K562 (cell line): ENCODE measurements around the gene ECSCR. TPM values are rescaled to one million over a fixed set of nuclear protein-coding genes. Genes with fewer than 3 reads are reported as not detected.

Experiments used
- CEBPB ChIP-seq: fragments of 450-650 bp; IDR thresholded peaks from 2 replicates; pipeline ENCODE4 v1.6.1; 2016; ENCODE audit warnings: missing genetic modification characterization, missing compliant biosample characterization
- CTBP1 ChIP-seq: fragments of 450-650 bp; IDR thresholded peaks from 2 replicates; pipeline ENCODE4 v1.6.1; 2016; ENCODE audit warnings: borderline replicate concordance
- KAT8 ChIP-seq: fragments of 450-650 bp; IDR thresholded peaks from 2 replicates; pipeline ENCODE4 v1.6.1; 2016; ENCODE audit warnings: low read depth, mild to moderate bottlenecking
- MLX ChIP-seq, 2 experiments: fragments of 450-650 bp in 1 of 2; sonication (generic) in 1 of 2; formaldehyde crosslinking; conservative IDR thresholded peaks; 2 replicates each; pipeline versions ENCODE4 v1.4.0 to v1.8.1; 2020 to 2022; ENCODE audit warnings: mild to moderate bottlenecking in 1 of 2, missing genetic modification reagents in 1 of 2
- MXD1 ChIP-seq: fragments of 250-450 bp; sonication (Bioruptor Pico); IDR thresholded peaks from 2 replicates; pipeline ENCODE4 v1.8.0; 2021; ENCODE audit warnings: borderline replicate concordance, mild to moderate bottlenecking, moderate library complexity; ENCODE audit not compliant: poor library complexity, severe bottlenecking
- SRSF3 ChIP-seq: fragments of 200-400 bp; formaldehyde crosslinking; IDR thresholded peaks from 2 replicates; pipeline ENCODE4 v1.6.1; 2016; ENCODE audit warnings: mild to moderate bottlenecking, low read length, moderate library complexity; ENCODE audit not compliant: insufficient read depth
- ZFX ChIP-seq: sonication (generic); formaldehyde crosslinking; IDR thresholded peaks from 2 replicates; pipeline ENCODE4 v1.8.0; 2022; ENCODE audit warnings: mild to moderate bottlenecking, missing genetic modification reagents, moderate library complexity
- ZMIZ1 ChIP-seq, 2 experiments: fragments of 150-350 bp in 1 of 2; IDR thresholded peaks; 2 replicates each; pipeline ENCODE4 v1.6.1; 2012 to 2016; ENCODE audit warnings: low read depth in 2 of 2, low read length in 2 of 2, mild to moderate bottlenecking in 1 of 2, moderate library complexity in 1 of 2
- ZNF780A ChIP-seq: fragments of 250-450 bp; sonication (Bioruptor Pico); IDR thresholded peaks from 2 replicates; pipeline ENCODE4 v1.5.0; 2021; ENCODE audit warnings: mild to moderate bottlenecking
- polyA plus RNA-seq, 8 experiments: library from polyadenylated mRNA; depleted of rRNA in 4 of 8; stranded (reverse) in 5 of 8; unstranded in 3 of 8; fragments of >200 nt; fragmentation: Nextera tagmentation in 2 of 8; fragmentation: Illumina TruSeq in 1 of 8; extraction: Ambion mirVana in 2 of 8; extraction: Trizol in 1 of 8; gene quantifications; 2 replicates each; pipeline versions ENCODE4 v1.2.1 to v1.2.3, GENCODE V29; 2011 to 2014; ENCODE audit warnings: inconsistent platforms in 1 of 8, missing spikeins in 1 of 8
- total RNA-seq, 7 experiments: library from RNA; depleted of rRNA in 6 of 7; stranded (reverse); fragments of >200 nt in 6 of 7; fragmentation: Illumina TruSeq in 2 of 7; extraction: Trizol in 2 of 7; gene quantifications; 2 replicates each; pipeline versions ENCODE4 v1.2.1 to v1.2.3, GENCODE V29; 2011 to 2021; ENCODE audit warnings: low replicate concordance in 1 of 7
- TF ChIP-seq, protein P1 (sequence below), 2 experiments: fragments of 450-650 bp; IDR thresholded peaks; 2 replicates each; pipeline ENCODE4 v1.6.1; 2016; ENCODE audit warnings: mild to moderate bottlenecking in 2 of 2, borderline replicate concordance in 1 of 2, low read depth in 1 of 2, moderate library complexity in 1 of 2
- TF ChIP-seq, protein P2 (sequence below), 3 experiments: IDR thresholded peaks in 2 of 3; conservative IDR thresholded peaks in 1 of 3; 2 replicates each; pipeline ENCODE4 v1.5.1; 2011 to 2012; ENCODE audit warnings: low read length in 3 of 3, mild to moderate bottlenecking in 3 of 3, control low read depth in 2 of 3, improper control_type of control experiment in 1 of 3, inconsistent platforms in 1 of 3, low read depth in 1 of 3, mixed read lengths in 1 of 3, moderate library complexity in 1 of 3; ENCODE audit not compliant: insufficient read depth in 2 of 3

Gene ECSCR
- total and polyA plus RNA-seq, 9 of the 15 experiments (the other 6 are each of a cell fraction or from before 2014, with no cell fraction given) = 0.10 to 0.25 (median 0.13) TPM; not detected in 6

GRCh38 chr5:139468421-139468931, 5.9 kb upstream of the ECSCR start (continued):
- TF ChIP-seq CTBP1 (0 out of 2 replicates have a peak, but pooled peaks have one; percentile 21), MLX (CRISPR knock-in tag; conservative IDR thresholded peaks at IDR 0.05) (no peak), ZNF780A (CRISPR knock-in tag) (no peak), SRSF3 (no peak), MXD1 (CRISPR knock-in tag) (no peak), CEBPB (peak; percentile 62), ZMIZ1 (IDR thresholded peaks at IDR 0.05; ENCODE audit: low read depth in 2 of 2, low read length in 2 of 2) (no peak), ZFX (CRISPR knock-in tag) (peak; percentile 26; the same call in 1 of the 2 replicates), KAT8 (no peak)
- TF ChIP-seq, protein P1, sequence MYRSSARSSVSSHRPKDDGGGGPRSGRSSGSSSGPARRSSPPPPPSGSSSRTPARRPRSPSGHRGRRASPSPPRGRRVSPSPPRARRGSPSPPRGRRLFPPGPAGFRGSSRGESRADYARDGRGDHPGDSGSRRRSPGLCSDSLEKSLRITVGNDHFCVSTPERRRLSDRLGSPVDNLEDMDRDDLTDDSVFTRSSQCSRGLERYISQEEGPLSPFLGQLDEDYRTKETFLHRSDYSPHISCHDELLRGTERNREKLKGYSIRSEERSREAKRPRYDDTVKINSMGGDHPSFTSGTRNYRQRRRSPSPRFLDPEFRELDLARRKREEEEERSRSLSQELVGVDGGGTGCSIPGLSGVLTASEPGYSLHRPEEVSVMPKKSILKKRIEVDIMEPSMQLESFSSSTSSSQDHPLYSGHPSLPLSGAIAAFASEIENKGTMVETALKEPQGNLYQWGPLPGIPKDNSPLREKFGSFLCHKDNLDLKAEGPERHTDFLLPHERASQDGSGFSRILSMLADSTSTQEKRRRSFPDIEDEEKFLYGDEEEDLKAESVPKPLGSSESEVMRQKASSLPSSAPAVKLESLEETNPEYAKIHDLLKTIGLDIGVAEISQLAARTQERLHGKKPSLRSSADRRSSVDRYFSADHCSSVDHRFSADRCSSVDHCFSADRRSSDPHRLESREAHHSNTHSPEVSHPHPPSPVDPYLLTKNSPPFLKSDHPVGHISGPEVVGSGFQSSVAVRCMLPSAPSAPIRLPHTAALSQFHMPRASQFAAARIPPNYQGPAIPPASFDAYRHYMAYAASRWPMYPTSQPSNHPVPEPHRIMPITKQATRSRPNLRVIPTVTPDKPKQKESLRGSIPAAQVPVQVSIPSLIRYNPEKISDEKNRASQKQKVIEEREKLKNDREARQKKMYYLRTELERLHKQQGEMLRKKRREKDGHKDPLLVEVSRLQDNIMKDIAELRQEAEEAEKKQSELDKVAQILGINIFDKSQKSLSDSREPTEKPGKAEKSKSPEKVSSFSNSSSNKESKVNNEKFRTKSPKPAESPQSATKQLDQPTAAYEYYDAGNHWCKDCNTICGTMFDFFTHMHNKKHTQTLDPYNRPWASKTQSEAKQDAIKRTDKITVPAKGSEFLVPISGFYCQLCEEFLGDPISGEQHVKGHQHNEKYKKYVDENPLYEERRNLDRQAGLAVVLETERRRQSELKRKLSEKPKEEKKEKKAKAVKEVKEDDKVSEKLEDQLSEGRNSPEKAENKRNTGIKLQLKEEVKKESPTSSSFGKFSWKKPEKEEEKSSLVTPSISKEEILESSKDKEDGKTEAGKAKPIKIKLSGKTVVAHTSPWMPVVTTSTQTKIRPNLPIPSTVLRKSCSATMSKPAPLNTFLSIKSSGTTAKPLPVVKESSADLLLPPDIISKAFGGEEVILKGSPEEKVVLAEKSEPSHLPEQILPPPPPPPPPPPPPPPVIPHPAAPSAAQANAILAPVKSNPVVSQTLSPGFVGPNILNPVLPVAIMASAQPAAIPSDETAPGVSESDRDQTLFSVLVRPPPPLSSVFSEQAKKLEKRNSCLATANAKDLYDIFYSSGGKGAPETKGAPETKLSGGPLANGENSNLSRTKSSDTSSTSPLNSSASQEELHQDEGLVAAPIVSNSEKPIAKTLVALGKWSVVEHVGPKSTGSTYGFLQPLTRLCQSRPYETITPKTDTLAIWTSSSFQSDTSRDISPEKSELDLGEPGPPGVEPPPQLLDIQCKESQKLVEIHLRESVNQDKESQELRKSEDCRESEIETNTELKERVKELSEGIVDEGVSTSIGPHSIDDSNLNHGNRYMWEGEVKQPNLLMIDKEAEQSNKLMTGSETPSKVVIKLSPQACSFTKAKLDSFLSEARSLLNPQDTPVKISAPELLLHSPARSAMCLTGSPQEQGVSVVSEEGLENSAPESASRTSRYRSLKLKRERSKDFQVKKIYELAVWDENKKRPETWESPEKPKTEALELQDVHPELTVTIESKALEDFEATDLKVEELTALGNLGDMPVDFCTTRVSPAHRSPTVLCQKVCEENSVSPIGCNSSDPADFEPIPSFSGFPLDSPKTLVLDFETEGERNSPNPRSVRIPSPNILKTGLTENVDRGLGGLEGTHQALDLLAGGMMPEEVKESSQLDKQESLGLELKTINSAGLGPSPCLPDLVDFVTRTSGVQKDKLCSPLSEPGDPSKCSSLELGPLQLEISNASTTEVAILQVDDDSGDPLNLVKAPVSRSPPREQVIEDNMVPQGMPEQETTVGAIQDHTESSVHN (IDR thresholded peaks at IDR 0.05; ENCODE audit: borderline replicate concordance in 1 of 2, low read depth in 1 of 2) = no peak
- TF ChIP-seq, protein P2, sequence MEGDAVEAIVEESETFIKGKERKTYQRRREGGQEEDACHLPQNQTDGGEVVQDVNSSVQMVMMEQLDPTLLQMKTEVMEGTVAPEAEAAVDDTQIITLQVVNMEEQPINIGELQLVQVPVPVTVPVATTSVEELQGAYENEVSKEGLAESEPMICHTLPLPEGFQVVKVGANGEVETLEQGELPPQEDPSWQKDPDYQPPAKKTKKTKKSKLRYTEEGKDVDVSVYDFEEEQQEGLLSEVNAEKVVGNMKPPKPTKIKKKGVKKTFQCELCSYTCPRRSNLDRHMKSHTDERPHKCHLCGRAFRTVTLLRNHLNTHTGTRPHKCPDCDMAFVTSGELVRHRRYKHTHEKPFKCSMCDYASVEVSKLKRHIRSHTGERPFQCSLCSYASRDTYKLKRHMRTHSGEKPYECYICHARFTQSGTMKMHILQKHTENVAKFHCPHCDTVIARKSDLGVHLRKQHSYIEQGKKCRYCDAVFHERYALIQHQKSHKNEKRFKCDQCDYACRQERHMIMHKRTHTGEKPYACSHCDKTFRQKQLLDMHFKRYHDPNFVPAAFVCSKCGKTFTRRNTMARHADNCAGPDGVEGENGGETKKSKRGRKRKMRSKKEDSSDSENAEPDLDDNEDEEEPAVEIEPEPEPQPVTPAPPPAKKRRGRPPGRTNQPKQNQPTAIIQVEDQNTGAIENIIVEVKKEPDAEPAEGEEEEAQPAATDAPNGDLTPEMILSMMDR (IDR thresholded peaks at IDR 0.05 in 2 of 3, conservative IDR thresholded peaks at IDR 0.05 in 1 of 3; ENCODE audit: insufficient read depth in 2 of 3, low read depth in 1 of 3, low read length in 3 of 3) = peak in 2 of 3 experiments; percentile 27 to 36; a peak in 3 of 6 replicates
